GM12865 (cell line): ENCODE measurements around the gene F5.
"Not testable (repeated sequence)": the region's sequence is repeated elsewhere in the genome, so short reads cannot be mapped to it uniquely, and the experiment has no call there.

ENCODE experiments used
- DNase-seq: peaks from one replicate; pipeline ENCODE4 v3.0.0; 2010; ENCODE audit warnings: low read depth
- H3K4me3 ChIP-seq: 2 replicates; pipeline ENCODE4 v1.5.1; 2011; ENCODE audit warnings: mild to moderate bottlenecking, low read depth, low read length, control low read depth
- CTCF ChIP-seq: IDR thresholded peaks from 2 replicates; pipeline ENCODE4 v1.5.1; 2011; ENCODE audit warnings: low read length, control low read depth, low read depth, inconsistent platforms; ENCODE audit not compliant: insufficient read depth; ENCODE audit errors: missing control alignments

The F5 gene

GRCh38 chr1:169548282-169548681 is 38.0 kb downstream of the F5 start:
- no peak for TF ChIP-seq CTCF
- no peak overlapping the region for H3K4me3 ChIP-seq
- DNase-seq = no peak

GRCh38 chr1:169546087-169546995 is 39.9 kb downstream of the F5 start:
- no peak overlapping the region for H3K4me3 ChIP-seq
- peak; percentile 87 for DNase-seq
- peak; percentile 67 for TF ChIP-seq CTCF

- no peak for DNase-seq
- no peak overlapping the region for H3K4me3 ChIP-seq
These were observed 40.8 kb downstream of the F5 start for GRCh38 chr1:169545472-169545871.

GRCh38 chr1:169538998-169539871 is 47.0 kb downstream of the F5 start:
- no peak for TF ChIP-seq CTCF
- H3K4me3 ChIP-seq = no peak overlapping the region
- DNase-seq = no peak

More at GRCh38 chr1:169545472-169545871, 40.8 kb downstream of the F5 start:
- TF ChIP-seq CTCF = no peak

GRCh38 chr1:169534653-169535052 is 51.6 kb downstream of the F5 start:
- no peak for DNase-seq
- no peak overlapping the region for H3K4me3 ChIP-seq
- no peak for TF ChIP-seq CTCF

GRCh38 chr1:169533528-169534190 is 52.6 kb downstream of the F5 start:
- not testable (repeated sequence) for H3K4me3 ChIP-seq, DNase-seq

GRCh38 chr1:169530448-169530847 is 55.8 kb downstream of the F5 start:
- no peak overlapping the region for H3K4me3 ChIP-seq
- TF ChIP-seq CTCF = no peak
- DNase-seq = no peak
